WI38 (cell line): Measurements from ENCODE around the gene PSMC5.
"Not testable (repeated sequence)": the region's sequence is repeated elsewhere in the genome, so short reads cannot be mapped to it uniquely, and the experiment has no call there.

Source experiments
- H3K4me3 ChIP-seq: 2 replicates; pipeline ENCODE4 v1.5.1; 2011; ENCODE audit warnings: low read depth, mild to moderate bottlenecking, control low read depth, low read length
- TF ChIP-seq, protein P1 (sequence below): IDR thresholded peaks from 2 replicates; pipeline ENCODE4 v1.5.1; 2012; ENCODE audit warnings: low read depth, mild to moderate bottlenecking, control low read depth, low read length

The PSMC5 gene

DNA sequence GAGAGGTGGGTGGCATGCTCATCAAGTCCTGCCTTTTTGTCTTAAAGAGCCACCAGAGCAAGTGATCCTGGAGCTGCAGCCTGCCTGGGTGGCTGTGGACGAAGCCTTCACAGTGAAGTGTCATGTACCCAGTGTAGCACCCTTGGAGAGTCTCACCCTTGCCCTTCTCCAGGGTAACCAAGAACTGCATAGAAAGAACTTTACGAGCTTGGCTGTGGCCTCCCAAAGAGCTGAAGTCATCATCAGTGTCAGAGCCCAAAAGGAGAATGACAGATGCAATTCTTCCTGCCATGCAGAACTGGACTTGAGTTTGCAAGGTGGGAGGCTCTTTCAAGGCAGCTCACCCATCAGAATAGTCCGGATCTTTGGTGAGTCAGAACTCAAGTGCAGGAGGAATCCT, 32.0 kb downstream of the PSMC5 start:
- H3K4me3 ChIP-seq: no peak overlapping the region
- TF ChIP-seq, protein P1, sequence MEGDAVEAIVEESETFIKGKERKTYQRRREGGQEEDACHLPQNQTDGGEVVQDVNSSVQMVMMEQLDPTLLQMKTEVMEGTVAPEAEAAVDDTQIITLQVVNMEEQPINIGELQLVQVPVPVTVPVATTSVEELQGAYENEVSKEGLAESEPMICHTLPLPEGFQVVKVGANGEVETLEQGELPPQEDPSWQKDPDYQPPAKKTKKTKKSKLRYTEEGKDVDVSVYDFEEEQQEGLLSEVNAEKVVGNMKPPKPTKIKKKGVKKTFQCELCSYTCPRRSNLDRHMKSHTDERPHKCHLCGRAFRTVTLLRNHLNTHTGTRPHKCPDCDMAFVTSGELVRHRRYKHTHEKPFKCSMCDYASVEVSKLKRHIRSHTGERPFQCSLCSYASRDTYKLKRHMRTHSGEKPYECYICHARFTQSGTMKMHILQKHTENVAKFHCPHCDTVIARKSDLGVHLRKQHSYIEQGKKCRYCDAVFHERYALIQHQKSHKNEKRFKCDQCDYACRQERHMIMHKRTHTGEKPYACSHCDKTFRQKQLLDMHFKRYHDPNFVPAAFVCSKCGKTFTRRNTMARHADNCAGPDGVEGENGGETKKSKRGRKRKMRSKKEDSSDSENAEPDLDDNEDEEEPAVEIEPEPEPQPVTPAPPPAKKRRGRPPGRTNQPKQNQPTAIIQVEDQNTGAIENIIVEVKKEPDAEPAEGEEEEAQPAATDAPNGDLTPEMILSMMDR: no peak

DNA sequence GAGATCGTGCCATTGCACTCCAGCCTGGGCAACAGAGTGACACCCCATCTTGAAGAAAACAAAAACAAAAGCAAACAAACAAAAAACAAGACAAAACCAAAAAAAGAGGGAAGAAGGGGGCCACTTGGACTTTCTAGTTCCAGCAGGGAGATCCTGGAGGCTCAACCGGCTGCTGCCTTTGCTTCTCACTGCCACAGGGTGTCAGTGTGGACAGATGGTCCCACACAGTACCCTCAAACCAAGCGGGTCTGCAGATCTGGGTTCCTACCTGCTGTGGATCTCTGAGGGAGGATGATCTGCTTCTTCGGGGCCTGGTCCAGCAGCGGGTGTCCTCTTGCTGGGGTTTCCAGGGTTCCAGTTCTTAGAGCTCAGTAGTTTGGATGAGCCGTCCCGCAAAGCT, 39.4 kb downstream of the PSMC5 start:
- H3K4me3 ChIP-seq: not testable (repeated sequence)
- TF ChIP-seq, protein P1: peak; percentile 9; the same call in 1 of the 2 replicates

DNA sequence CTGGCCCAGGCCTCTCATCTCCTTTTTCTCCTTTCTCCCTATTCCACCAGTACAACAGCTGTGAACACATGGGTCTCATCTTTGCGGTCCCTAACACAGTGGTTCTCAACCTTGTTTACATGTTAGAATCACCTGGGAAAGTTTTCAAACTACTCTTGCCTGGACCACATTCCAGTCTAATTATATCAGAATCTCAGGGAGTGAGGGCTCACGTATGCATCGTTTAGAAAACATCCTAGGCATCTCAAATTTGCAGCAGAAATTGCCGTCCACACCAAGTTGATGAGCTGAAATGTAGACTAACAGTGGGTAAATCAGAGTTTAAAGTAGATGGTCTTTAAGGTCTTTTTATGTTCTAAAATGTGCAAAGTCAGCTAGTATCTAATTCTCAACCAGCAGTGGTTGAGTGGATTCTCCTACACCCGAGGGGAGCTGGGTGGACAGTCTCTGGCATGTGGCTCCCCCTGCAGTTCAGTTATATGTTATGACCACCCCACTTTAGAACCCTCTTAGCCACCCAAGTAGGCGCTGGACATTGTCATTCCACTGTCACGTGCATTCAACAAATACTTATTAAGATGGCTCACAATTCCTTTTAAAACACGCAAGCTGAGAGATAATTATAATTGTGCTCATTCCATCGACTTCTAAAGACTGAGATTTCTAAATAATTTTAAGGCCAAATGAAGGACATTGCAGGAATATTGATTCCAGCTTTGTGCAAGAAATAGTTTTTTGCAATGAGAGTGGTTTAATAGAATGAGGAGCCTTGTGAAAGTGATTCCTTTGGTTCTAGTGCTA, 42.5 kb downstream of the PSMC5 start:
- H3K4me3 ChIP-seq: not testable (repeated sequence)

DNA sequence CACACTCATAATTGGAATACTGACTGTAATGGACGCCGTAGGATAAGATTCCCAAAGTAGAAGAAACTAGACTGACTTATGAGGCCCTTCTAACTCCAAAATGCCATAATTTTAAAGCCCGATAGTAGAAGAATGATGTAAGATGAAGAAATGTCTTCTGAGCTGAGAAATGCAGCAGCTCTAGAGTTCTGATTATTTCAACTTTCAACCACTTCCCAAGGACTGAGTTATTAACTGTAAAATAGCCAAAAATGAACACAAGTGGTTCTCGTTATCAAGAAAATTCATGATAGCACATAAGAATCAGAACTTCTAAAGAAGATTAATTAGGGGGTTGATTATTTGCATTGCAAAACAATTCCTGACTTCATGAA, 43.0 kb downstream of the PSMC5 start:
- not testable (repeated sequence) for H3K4me3 ChIP-seq

DNA sequence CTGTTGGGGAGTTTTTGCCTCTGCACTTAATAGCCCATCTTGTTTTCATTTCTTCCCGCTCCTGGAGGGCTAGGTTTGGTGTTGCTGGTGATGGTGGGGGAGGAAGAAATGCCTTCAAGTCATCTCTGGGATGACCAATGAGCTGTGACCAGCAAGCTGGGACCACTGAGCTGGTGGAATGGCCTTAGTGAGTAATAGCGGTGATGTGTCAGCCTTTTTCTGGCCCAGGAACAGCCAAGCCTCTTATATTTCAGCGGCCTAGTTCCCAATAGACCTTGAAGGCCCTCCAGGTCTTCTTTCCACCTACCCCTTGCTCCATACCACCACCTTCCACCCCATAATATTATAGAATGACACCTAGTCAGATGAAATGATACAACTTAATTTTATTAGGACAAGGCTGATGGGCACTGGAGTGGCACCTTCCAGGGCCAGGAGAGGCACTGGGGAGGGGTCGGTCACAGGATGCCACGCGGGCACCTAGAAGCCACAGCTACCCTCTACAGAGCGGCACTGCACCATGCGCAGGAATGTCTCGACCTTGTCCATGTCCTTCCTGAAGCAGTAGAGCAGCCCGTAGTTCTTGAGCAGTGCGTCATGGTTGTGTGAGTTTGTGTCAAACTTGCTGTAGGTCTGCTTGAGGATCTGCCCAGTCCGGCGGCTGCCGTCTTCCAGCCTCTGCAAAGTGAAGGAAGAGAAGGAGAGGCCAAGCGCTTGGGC, 44.6 kb downstream of the PSMC5 start:
- H3K4me3 ChIP-seq: not testable (repeated sequence)

DNA sequence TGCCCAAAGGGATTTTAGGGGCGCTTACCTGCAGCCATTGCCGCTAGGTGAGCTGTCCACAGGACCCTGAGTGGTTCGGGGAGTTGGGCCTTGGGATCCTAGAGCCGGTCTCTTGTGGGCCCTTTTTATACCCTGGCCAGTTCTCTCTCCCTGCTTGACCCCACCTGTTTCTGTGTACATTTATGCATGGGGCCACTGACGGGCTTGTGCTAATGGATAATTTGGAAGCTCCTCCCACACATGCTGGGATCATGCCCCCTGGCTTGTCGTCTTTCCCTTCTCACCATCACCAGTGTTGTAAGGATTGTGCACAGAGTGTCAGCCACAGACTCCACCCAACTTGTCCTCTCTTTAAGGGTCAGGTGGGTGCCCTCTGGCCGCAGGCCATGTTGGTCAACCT, 46.3 kb downstream of the PSMC5 start, which contains the start of gene CSH2:
TSS of gene CSH2 (minus strand) at position 101 of the 400 bp plus-strand sequence. CDS start at position 38, 63 bp downstream.
- H3K4me3 ChIP-seq: not testable (repeated sequence)

DNA sequence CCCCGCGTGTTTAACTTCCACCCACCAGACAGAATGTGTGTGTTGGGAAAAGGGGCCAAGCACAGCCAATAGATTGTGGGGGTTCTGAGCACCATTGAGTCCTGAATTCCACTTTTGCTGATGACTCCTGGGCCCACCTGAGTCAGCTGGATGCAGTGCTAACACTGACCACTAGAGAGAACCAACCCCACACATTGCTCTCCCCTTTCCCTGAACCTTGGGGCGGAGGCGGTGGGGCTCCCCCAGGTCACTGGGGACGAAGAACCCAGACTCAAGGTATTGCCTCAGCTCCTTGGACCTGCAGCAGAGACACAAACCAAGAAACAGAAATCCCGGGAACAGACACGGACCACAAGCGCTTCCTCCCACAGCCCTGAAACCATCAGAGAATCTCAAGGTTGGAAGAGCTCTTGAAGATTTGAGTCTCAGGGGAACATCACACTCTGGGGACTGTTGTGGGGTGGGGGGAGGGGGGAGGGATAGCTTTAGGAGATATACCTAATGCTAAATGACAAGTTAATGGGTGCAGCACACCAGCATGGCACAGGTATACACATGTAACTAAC, 46.9 kb downstream of the PSMC5 start:
- H3K4me3 ChIP-seq: not testable (repeated sequence)

DNA sequence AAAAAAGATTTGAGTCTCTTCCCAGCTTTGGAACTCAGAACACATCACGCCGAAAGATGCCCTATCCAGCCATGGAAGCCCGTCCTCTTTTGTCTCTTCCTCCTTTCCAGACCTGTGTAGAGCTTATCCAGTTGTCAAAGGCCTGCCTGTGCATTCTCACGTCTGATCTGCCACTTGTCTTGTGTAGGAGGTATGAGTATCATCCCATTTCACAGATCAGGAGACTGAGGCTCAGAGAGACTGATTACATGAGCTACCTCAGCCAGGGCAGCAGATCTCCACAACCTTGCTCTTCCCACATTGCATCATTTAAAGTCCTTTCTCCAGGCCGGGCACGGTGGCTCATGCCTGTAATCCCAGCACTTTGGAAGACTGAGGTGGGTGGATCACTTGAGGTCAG, 47.5 kb downstream of the PSMC5 start:
- H3K4me3 ChIP-seq: not testable (repeated sequence)

DNA sequence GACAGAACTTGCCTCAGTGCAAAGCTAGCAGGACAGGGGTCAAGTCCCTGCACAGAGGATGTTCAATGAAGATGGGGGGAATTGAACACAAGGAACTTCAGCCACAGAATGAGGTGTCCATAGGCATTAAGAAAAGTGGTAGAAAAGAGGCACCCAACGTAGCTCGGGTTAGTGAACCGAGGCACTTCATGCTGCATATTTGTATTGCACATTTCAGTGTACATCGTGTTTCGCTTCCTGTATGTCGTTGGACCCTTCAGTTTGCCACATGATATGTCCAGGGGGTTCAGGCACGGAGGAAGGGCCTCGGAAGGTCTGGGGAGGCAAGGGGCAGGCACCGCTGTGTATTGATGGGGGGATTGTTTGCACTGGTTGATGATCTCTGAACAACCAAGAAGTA, 51.2 kb downstream of the PSMC5 start:
- H3K4me3 ChIP-seq: not testable (repeated sequence)

DNA sequence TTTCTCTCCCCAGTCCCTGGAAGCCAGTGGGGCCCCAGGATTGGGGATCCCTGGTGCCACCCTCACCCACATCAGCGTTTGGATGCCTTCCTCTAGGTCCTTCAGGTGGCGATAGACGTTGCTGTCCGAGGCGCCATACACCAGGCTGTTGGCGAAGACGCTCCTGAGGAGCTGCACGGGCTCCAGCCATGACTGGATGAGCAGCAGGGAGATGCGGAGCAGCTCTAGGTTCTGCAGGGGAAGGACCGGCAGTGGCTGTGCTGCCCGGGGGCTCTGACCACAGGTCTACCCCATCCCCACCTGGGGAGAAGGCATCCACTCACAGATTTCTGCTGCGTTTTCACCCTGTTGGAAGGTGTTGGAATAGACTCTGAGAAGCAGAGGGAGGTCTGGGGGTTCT, 53.5 kb downstream of the PSMC5 start:
- no peak overlapping the region for H3K4me3 ChIP-seq
- TF ChIP-seq, protein P1: no peak

DNA sequence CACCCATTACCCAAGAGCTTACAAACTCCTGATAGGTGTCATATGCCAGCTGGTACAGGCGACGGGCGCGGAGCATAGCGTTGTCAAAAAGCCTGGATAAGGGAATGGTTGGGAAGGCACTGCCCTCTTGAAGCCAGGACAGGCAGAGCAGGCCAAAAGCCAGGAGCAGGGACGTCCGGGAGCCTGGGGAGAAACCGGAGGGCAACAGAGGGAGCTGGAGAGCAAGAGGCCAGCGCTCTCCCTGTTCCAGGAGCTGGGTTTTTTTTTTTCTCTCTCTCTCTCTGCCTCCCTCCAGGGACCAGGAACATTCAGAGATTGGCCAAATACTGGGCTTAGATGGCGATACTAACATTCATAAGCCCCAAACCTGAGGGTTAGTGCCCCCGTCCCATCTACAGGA, 54.1 kb downstream of the PSMC5 start:
- H3K4me3 ChIP-seq: not testable (repeated sequence)
